Choroid plexus epithelial cell (primary cell): ENCODE results near the gene MAP4K2.

Experiments
- DNase-seq: peaks from one replicate; pipeline ENCODE4 v3.0.0-alpha.2; 2010; ENCODE audit warnings: low read depth
- H3K4me3 ChIP-seq: 2 replicates; pipeline ENCODE4 v1.5.1; 2011; ENCODE audit warnings: low read depth, mild to moderate bottlenecking, control low read depth, low read length, moderate library complexity
- TF ChIP-seq, protein P1 (sequence below): conservative IDR thresholded peaks from 2 replicates; pipeline ENCODE4 v1.5.1; 2011; ENCODE audit warnings: low read depth, mild to moderate bottlenecking, control low read depth, inconsistent platforms, low read length, moderate library complexity

Gene MAP4K2

DNA sequence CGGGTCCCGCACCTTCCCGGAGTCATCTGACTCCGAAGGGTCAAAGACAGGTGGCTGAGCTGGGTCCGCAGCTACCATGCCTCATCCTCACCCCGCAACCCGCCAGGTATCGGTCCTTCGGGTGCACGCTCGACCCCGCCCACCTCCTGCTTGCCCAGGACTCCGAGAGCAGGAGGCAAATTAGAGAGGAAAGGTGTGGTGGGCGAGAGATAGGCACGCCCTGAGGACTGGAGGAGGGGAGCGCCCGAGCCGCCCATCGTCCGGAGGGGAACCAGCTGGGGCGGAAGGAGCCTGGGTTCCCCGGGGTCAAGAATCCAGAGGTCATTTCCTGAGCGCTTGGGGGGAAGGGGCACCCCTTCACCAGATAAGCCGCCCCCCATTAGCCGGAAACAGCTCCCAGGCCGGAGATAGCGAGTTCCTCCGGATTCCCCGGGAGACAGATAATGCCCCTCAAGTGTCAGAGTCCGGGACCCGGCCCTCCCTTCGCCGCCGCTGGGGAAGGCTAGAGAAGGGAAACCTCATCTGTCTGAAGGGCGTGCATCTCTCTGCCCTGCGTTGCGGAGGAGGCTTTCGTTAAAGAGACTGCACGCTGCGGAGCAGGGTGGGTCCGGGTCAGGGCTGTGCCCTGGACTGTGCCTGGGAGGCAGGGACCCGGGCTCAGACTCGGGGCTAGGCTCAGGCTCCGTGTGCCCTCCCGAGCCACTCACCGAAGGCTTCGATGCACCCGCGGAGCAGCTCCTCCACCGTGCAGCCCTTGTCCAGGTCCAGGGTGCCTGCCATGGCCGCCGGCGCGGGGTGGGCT lies 60.7 kb downstream of the MAP4K2 start:
- peak overlapping the region; percentile 73 for H3K4me3 ChIP-seq
- TF ChIP-seq, protein P1, sequence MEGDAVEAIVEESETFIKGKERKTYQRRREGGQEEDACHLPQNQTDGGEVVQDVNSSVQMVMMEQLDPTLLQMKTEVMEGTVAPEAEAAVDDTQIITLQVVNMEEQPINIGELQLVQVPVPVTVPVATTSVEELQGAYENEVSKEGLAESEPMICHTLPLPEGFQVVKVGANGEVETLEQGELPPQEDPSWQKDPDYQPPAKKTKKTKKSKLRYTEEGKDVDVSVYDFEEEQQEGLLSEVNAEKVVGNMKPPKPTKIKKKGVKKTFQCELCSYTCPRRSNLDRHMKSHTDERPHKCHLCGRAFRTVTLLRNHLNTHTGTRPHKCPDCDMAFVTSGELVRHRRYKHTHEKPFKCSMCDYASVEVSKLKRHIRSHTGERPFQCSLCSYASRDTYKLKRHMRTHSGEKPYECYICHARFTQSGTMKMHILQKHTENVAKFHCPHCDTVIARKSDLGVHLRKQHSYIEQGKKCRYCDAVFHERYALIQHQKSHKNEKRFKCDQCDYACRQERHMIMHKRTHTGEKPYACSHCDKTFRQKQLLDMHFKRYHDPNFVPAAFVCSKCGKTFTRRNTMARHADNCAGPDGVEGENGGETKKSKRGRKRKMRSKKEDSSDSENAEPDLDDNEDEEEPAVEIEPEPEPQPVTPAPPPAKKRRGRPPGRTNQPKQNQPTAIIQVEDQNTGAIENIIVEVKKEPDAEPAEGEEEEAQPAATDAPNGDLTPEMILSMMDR: peak; percentile 5
- DNase-seq: peak; percentile 47

DNA sequence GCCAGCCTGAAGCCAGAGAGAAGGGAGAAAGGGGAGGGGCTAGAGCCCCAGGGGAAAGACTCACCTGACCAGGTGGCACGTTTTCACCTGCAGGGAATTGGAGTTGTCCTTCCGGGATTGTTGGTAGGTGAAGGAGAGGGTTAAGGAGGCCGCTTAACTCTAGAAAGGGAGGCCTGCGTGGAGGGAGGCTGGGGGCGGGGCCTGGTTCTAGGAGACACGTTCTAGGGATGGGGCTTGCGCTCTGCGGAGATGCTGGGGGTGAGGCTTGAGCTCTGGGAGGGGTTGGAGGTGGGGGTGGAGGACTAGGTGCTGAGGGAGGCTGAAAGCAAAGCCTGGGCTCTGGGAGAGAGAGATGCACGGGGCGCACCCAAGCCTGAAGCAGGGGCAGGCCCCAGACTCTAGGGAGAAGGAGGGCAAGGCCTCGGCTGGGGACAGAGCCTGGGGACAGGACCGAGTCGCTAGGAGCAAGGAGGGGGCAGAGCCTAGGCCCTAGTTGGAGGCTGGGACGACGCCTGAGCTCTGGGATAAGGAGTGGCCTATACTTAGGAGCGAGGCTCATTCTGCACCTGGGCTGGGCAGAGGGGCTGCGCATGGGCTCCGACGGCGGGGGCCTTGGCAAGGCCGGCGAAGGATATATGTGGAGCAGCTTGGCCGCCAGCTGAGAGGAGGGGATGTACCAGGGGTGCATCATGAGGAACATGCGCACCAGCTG lies 61.5 kb downstream of the MAP4K2 start:
- TF ChIP-seq, protein P1: no peak
- DNase-seq: no peak
- H3K4me3 ChIP-seq: peak overlapping the region; percentile 73

DNA sequence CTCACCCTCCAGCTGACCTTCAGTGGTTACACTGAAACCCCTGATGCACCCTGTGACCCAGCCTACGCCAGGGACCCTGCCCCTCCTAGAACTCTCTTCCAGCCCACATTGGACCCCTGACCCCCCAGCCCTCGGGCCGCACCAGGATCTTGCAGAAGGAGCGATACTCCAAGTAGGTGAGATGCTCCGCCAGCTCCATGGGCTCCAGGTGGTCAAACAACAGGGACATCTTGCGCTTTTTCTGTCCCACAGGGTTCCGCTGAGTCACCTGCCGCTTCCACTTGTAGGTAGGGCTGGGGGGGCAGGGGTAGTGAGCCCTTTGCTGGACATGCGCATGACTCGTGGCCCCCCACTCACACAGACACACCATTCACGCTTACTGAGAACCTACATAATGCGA lies 63.1 kb downstream of the MAP4K2 start:
- DNase-seq: no peak
- no peak overlapping the region for H3K4me3 ChIP-seq
- TF ChIP-seq, protein P1: no peak

DNA sequence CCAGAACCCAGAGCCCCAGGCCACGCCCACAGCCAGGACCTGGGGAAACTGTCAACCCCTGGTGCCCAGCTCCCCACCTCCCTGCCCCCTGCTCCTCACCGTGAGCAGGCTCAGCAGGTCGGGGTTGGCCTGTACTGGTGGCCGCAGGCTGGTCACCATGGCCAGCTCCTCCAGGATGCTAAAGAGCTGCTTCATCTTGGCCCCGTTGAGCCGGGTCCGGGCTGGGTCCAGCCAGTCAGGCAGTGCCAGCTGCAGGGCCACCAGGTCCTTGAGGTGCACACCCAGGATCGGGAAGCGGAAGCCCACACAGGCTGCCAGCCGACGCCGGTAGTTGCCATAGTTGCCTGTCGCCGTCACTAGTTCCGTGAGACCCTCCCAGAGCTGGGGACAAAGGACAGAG lies 66.4 kb downstream of the MAP4K2 start:
- TF ChIP-seq, protein P1: no peak
- no peak for DNase-seq
- H3K4me3 ChIP-seq: no peak overlapping the region

DNA sequence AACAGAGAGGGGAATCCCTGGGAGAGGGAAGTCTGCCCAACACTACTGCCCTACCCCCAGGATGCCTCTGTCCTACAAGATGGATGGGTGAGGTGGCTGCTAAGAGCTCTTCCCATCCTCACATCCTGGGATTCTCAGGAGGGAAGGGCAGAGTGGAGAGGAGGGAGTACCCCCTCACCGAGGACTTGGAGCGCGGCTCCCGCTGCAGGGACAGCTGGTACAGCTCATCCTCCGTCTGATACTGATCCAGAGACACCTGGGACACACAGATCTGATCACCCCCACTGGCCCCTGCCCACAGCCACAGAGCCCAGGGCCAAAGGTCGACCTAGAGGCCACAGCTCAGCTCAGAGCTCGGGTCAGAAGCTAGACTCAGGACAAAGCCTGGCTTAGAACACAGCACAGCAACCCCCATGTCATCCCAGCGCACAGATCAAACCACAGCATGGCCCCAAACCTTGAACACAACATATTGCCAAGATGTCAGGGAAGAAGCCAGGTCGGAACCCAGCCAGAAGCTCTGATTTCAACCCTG lies 67.2 kb downstream of the MAP4K2 start:
- TF ChIP-seq, protein P1: no peak
- no peak for DNase-seq
- no peak overlapping the region for H3K4me3 ChIP-seq
